GM20431 (cell line): ENCODE measurements around the gene SIAE.

ENCODE experiments used
- in situ Hi-C: fragments of 300-500 bp; cut with MseI, MboI; formaldehyde crosslinking; loops from one replicate; pipeline ENCODE4 v1.15.0; 2020; ENCODE audit warnings: low sequenced_read_pairs; ENCODE audit not compliant: unreplicated experiment

The SIAE gene, protein sequence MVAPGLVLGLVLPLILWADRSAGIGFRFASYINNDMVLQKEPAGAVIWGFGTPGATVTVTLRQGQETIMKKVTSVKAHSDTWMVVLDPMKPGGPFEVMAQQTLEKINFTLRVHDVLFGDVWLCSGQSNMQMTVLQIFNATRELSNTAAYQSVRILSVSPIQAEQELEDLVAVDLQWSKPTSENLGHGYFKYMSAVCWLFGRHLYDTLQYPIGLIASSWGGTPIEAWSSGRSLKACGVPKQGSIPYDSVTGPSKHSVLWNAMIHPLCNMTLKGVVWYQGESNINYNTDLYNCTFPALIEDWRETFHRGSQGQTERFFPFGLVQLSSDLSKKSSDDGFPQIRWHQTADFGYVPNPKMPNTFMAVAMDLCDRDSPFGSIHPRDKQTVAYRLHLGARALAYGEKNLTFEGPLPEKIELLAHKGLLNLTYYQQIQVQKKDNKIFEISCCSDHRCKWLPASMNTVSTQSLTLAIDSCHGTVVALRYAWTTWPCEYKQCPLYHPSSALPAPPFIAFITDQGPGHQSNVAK

DNA sequence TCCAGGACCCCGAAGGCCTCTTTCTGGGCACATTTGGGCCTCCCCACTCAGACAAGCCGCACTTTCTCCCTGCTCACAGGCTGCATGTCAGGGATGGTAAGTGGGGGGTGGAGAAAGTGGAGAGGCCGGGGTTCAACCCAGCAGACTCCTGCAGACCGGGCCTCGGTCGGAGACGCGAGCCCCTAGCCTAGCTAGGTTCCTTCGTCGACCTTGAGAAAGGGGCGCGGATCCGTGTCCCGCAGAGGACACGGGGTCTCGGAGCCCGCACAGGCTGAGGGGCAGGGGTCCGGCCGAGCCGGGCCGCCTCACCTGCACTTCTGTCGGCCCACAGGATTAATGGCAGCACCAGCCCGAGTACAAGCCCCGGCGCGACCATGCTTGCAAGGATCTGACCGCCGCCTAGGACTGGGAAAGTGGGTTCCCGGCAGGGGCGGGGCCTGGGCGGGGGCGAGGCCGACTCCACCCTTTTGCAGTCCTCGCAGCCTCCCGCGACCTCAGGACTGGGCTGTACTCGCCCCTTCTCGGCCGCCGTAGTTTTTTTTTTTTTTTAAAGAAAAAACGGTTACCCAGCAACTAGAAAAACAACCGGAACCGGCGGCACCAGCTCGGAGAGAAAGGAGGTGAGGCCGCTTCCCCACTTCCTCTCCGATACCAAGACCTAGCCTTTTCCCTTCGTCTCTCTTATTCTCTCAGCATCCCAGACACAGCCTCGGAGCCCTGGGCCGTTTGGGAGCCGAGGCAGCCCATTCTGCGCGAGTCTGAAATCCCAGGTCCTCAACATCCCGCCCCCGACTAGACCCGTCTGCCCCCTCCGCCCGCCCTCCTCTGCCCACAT lies at the start of gene SIAE, which contains the start of gene SPA17:
SIAE (minus strand) TSS at position 407 of the 835 bp plus-strand sequence; CDS start at position 376, 31 bp downstream.
SPA17 (plus strand) TSS at position 572 of the 835 bp plus-strand sequence. CDS start 1,361 bp downstream, outside the sequence.
- in situ Hi-C loops: loop anchor here (25.0 kb wide), 2 partner anchors 89 to 164 kb away; partner anchors contain the start of genes ESAM and VSIG2

DNA sequence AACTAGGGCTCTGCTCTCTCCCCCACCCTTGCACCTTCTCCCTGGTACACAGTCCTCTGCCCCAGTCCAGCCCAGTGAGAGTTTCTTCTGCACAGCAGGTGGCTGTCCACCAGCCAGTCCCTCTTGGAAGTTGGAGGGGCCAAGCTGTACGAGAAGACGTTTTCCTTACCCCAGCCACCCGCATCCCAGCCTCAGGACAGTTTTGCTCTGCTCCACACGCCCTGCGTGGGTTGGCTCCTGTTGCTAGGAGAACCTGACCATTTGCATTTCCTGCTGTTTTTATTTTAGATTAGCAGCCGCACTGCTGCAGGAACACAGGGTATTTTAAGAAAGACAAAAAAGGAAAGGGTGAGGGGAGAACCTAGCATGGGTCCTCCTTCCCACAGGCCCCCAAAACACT lies 48.6 kb upstream of the SIAE start:
- in situ Hi-C loops: no loop called here

DNA sequence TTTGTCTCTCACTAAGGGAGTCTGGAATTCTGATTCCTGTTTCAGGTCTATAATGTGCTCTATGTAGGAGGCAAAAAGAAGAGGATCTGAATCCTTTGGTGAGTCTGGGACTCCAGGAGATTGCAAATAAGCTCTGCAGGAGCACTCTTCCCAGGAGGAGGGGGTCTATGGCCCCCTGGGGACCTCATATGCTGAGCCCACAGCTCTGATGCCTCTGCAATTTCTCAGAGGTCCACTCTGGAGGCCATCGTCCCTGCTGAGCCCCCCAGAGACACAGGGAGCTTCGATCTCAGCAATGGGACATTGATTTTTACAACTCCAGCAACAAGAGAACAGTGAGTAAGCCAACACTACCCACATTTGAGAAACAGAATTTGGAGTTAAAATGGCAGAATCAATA lies 46.0 kb upstream of the SIAE start:
- in situ Hi-C loops: no loop called here

DNA sequence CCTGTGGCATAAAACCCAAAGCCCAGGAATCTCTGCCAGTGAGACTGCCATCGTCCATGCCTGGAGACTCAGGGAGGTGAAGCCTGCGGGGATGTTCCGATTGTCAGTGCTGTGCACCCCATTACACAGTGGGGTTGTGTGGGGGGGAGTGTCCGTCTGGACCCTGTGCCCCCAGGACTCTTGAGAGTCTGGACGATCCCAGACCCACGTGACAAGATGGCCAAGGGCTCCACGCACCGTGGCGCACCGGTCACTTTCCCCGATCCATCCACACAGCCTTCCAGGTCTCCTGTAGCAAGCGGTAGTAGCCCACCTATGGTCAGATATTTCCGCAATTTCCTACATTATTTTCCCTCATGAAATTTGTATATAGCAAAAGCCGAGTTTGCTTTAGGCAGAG lies 45.3 kb upstream of the SIAE start:
- in situ Hi-C loops: no loop called here

DNA sequence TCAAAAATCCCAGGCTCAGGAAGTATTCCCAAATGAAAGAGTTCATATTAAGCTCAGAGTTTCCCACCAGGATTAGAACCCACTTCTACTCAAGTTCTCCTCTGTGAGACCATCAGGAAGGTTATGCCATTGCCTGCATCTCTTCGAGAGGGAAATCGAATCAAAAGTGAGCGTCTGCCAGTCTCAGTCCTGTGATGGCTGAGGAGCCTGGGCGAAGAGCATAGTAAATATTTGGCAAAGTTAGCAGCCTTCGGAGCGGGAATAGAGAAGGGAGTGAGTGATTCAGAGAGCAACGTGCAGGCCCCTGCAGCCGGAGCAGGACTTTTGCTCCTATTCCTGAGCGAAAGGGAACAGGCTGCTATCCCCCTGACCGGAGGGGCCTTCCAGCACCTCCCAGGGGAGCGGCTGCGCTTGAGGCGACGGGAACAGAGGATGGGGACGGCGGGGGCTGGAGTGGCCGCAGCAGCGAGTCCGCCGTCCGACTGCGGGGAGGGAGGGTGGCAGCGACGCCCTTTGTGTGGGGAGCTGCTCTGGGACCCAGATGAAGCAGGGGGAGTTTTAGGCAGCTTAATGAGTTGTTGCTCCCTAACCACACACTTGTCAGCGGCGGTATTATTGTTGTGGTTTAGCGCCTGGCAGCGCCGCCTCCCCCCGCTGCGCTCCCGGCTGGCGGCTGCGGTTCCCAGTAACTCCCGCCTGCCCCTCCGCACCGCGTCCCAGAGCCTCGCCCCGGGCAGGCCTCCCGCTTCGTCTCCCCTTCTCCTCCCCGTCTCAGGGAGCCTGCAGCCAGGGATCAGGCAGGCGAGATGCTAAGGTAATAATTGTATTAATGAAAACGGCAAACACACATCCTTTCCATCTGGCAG lies 44.5 kb upstream of the SIAE start:
- in situ Hi-C loops: no loop called here

DNA sequence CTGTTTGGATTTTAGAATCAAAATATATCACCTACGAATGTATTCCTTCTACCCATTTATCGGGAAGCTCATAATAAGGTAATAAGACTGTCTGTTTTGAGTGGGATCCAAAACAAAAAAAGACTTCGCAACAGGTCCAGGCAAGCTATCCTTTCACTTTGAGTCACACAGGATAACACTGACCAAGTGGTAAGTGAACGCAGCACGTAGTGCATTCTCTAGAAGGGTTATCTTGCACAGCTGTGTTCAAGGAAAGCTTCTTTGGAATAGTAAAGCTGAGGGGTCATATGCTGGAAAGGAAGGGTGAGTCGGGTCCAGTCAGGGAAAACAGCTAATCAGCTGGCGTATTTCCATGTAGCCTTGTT lies 43.9 kb upstream of the SIAE start:
- in situ Hi-C loops: no loop called here

DNA sequence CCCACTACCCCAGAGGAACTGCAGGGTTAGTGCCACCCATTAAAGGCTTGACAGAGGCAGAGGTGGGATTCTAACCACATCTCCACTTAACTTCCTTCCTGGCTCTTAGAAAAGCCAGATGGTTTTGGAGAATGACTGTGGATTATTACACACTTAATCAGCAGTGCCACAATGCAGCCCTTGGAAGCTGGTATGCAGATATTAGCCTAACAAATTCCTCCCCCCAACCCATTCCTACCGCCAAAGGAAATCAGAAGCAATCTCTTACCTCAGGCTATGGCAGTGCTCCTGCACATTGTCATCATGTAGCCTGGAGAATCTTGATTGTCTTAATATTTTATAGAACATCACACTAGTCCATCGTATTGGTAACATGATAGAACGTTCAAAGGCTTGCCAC lies 43.1 kb upstream of the SIAE start:
- in situ Hi-C loops: no loop called here

DNA sequence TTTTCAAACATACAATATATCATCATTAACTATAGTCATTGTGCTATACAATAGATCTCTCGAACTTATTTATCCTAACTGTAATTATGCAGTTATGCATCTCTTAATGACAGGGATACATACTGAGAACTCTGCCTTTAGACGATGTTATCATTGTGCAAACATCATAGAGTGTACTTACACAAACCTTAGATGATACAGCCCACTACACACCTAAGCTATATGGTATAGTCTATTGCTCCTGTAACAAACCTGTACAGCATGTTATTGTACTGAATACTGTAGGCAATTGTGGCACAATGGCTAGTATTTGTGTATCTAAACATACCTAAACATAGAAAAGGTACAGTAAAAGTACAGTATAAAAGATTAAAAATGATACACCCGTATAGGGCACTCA lies 38.9 kb upstream of the SIAE start:
- in situ Hi-C loops: no loop called here

DNA sequence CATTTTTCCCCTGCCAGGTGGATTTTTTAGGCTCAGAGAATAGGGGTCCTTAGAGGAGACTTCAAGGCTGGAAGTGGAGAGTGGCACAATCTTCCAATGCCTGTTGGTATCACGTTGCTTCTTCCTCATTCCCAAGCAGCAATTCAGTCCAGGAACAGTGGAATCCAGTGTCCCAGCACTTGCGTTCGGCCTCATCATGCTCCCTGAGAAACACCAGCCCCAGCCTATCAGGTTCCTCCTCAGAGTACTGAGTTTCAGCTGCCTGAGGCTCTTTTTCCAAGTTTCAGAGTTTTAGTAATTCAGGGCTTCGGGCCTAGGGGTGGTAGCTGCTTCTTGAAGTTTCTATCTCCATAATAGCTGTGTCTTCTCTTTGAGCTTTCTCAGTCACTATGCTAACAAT lies 34.3 kb upstream of the SIAE start:
- in situ Hi-C loops: no loop called here

DNA sequence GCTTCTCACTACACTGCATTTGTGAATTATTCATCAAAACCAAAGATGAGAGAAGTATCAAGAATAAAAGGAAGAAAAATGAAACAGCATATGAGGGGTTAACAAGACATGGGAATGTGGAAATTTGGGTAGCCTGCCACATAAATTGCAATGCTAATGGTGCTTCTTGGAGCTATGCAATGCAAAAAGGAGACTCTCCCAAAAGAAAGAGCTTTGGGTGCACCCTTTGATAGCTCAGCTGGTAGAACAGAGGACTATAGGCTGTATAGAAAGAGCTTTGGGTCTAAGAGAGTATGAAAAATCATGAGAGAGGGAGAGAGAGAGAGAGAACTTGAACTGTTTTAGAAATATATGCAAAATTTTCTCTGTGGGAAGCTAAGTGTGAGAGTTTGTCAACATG lies 26.5 kb upstream of the SIAE start:
- in situ Hi-C loops: no loop called here

DNA sequence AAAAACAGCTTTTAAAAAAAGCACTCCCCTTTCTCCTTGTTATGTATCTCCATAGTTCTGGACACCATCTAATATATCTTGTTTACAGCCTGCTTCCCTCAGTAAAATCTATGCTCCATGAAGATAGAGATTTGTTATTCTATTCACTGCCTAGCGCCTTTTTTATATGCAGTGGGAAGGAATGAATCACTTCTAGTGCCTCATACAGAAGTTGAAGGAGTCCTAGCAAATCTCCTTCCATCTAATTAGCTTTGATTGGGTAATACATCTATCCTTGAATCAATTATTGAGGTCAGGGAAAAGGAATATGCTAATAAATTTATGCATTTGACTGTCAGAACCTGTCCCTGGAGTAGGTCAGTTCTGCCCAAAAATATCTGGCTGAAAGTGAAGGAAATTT lies 26.0 kb upstream of the SIAE start:
- in situ Hi-C loops: no loop called here

DNA sequence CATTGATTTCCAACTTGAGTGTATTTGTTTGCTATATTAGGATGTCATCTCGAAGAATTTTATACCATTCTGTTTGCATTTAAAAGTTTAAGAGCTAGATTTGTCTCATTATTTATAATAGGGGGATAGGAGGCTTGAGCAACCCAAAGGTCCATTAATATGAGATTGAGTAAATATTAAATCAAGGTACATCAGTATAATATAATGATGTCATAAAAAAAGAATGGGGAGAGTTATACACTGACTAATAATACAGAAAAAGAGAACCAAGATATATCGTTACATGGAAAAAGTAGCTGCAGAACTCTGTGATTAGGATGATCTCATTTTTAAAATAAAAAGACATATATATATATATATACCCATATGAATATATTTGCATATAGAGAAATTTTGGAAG lies 19.6 kb upstream of the SIAE start:
- in situ Hi-C loops: no loop called here

DNA sequence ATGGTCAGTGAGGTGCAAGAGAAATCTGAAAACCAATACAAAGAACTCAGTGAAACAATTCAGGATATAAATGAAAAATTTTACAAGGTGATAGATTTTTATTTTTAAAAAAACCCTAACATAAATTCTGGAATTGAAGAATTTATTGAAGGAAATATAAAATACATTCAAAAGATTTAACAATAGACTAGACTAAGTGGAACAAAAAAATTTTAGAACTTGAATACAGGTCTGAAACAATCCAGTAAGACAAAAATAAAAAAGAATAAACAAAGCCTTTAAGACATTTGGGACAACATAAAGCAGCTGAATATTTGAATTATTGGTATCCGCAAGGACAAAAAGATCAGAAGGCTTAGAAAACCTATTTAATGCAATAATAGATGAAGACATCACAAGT lies 8.9 kb upstream of the SIAE start:
- in situ Hi-C loops: no loop called here

DNA sequence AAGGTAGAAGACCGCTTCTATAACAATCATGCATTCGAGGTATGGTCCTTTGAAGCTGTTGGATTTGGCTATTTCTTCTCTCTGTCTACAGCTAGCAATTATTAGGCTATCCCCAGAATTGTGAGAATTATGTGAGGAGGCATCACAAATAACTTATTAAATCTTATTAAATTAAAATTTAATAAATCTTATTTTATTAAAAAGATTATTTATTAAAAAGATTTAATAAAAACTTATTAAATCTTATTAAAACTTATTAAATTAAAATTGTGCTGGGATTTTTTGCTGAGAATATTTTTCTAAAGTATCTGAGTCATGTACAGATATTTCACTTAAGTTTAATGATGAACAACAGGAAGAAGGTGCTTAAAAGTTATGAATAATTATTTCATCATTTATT lies 7.9 kb upstream of the SIAE start:
- in situ Hi-C loops: no loop called here

DNA sequence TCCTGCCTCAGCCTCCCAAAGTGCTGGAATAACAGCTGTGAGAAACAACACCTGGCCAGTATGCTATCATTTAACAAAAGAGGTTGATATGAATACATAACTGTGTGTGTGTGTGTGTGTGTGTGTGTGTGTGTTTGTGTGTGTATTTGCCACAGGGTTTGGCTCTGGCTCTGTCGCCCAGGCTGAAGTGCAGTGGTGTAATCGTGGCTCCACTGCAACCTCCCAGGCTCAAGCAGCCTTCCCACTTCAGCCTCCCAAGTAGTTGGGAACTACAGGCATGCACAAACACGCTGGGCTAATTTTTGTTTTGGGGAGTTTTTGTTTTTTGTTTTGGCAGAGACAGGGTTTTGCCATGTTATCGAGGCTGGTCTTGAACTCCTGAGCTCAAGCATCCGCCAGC lies 4.9 kb upstream of the SIAE start:
- in situ Hi-C loops: no loop called here

DNA sequence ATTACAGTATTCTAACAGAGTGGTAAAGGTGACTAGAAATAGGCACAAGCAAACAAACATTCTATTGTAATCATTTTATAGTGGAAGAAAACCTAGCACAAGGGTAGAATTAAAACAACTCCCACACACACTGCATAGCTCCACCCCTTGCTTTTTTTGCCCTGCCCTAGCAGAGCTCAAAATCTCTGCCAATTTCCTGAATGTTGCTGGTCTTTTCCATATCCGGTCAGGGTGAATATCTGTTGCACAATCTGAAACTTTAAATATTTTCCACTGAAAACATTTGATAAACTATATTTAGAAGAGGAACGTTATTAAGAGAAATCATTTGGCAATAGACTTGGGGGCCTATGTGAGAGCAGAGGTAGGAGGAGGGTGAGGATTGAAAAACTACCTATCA lies 2.8 kb upstream of the SIAE start:
- in situ Hi-C loops: no loop called here

DNA sequence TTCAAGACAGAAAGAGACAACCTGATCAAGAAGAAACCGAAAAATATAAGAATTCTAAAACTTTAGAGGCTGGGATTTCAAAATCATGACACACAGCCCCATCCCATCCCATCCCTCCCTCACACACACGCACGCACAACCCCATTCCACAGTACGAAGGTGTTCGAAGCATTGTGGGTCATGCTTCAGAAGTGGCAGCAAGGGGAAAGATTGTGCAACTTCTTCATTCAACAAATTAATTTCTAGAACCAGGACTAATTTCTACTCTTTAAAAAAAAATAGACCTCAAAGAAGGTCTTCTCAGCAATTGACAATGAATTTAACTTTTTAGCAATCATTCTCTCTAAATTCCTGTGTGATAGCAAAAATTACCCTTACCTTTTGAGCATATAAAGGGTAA lies 1.0 kb upstream of the SIAE start:
- in situ Hi-C loops: loop anchor here (25.0 kb wide), 2 partner anchors 88 to 163 kb away; partner anchors contain the start of genes ESAM and VSIG2

DNA sequence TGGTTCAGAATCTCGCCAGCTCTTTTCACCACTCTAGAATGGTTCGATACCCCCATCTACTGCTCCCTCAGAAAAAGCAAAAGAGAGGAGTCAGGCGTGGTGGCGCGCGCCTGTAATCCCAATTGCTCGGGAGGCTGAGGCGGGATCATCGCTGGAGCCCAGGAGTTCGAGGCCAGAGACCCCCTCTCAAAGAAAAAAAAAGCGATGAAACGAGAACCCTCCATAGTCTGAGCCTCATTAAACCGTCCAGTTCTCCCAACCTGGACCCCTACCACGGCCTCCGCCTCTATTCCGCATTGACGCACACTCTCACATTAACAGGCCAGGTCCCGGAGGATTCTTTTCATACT lies 604 bp upstream of the SIAE start:
- in situ Hi-C loops: loop anchor here (25.0 kb wide), 2 partner anchors 88 to 163 kb away; partner anchors contain the start of genes ESAM and VSIG2

DNA sequence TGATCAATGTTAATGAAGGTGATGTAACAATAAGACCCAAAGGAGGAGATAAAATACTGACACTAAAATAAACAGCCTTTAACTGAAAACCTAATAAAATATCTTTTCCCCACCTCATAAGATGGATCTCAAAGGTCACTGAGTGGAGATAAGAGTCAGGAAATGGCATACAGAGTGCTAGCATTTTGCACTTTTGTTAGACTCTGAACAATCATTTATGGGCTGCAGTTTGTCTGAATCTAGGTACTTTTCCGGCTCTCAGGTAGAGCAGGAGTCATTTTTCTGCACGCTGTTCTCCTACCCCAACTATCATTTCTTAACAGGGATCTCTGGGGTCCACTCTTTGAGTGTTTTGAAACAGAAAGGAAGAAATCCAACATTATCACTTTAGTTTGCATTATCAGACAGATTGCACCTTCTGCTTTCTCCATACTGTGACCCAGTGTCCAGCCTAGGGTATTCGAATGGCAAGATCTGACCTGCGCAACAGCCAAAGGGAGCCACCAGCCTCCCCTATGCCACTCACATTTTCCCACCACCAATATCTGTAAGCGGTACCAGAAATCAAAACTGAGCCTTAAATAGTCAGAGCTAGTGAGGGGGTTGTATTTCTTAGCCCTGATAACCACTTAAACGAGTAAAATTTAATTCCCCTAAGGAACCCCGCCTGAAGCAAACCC lies 863 bp downstream of the SIAE start:
- in situ Hi-C loops: loop anchor here (25.0 kb wide), 2 partner anchors 90 to 165 kb away; partner anchors contain the start of genes ESAM and VSIG2
